ENCODE results near the gene HOXD8. TPM values are rescaled to one million over a fixed set of nuclear protein-coding genes. Genes with fewer than 3 reads are reported as not detected.

The HOXD8 gene
- total RNA-seq, 1 experiment from 2014 or later = not detected

GRCh38 chr2:176128172-176128981, 1.1 kb upstream of the HOXD8 start:
- POLR2A ChIA-PET = interaction anchor here (1.7 to 2.7 kb wide), 2 partner anchors 523 to 525 kb away, joined by 4 to 13 read pairs; no protein-coding TSS in a partner anchor
- no peak overlapping the region for H3K4me3 Mint-ChIP-seq (ENCODE audit: unreplicated experiment)
- no peak for TF ChIP-seq CTCF (IDR thresholded peaks at IDR 0.05; ENCODE audit: unreplicated experiment)
- BruUV-seq (replicated peaks) = no TSS peak
- H3K27me3 Mint-ChIP-seq (ENCODE audit: insufficient read depth, unreplicated experiment) = peaks cover 11% of the 10 kb centered on the region
- no peak for DNase-seq (ENCODE audit: unreplicated experiment)
- CTCF ChIA-PET = interaction anchor here (0.5 to 4.4 kb wide), 27 partner anchors 9 to 1630 kb away, joined by 3 to 100 read pairs (median 5); no protein-coding TSS in a partner anchor
- intact Hi-C loops (cut with micrococcal nuclease) = loop anchor here (5.0 kb wide), 1 partner anchor 1034 kb away; no protein-coding TSS in a partner anchor
- H3K4me1 Mint-ChIP-seq (ENCODE audit: insufficient read depth, unreplicated experiment) = no peaks in the 10 kb centered on the region
- no peaks in the 10 kb centered on the region for H3K9me3 Mint-ChIP-seq (ENCODE audit: unreplicated experiment)
- no peaks in the 10 kb centered on the region for H3K36me3 Mint-ChIP-seq (ENCODE audit: insufficient read depth, unreplicated experiment)
- no peak overlapping the region for H3K27ac Mint-ChIP-seq (ENCODE audit: low read depth, unreplicated experiment)

- CTCF ChIA-PET = interaction anchor here (4.3 kb wide), 1 partner anchor 1019 kb away, joined by 27 read pairs; no protein-coding TSS in a partner anchor
- no peaks in the 10 kb centered on the region for H3K9me3 Mint-ChIP-seq (ENCODE audit: unreplicated experiment)
These were observed 275 bp downstream of the HOXD8 start for GRCh38 chr2:176129813-176130146.

GRCh38 chr2:176130147-176130956, 847 bp downstream of the HOXD8 start:
- DNase-seq (ENCODE audit: unreplicated experiment) = no peak
- Mint-ChIP-seq H3K27me3 (ENCODE audit: insufficient read depth, unreplicated experiment) (no peaks in the 10 kb centered on the region), H3K4me3 (ENCODE audit: unreplicated experiment) (no peak overlapping the region), H3K9me3 (ENCODE audit: unreplicated experiment) (no peaks in the 10 kb centered on the region), H3K4me1 (ENCODE audit: insufficient read depth, unreplicated experiment) (no peaks in the 10 kb centered on the region), H3K36me3 (ENCODE audit: insufficient read depth, unreplicated experiment) (no peaks in the 10 kb centered on the region), H3K27ac (ENCODE audit: low read depth, unreplicated experiment) (no peak overlapping the region)
- no peak for TF ChIP-seq CTCF (IDR thresholded peaks at IDR 0.05; ENCODE audit: unreplicated experiment)
- no TSS peak for BruUV-seq (replicated peaks)
- intact Hi-C loops (cut with micrococcal nuclease) = no loop called here
- ChIA-PET CTCF (interaction anchor here (0.6 to 4.7 kb wide), 8 partner anchors 10 to 1018 kb away, joined by 3 to 50 read pairs (median 6); no protein-coding TSS in a partner anchor), POLR2A (interaction anchor here (0.5 kb wide), 1 partner anchor 16 kb away, joined by 3 read pairs; no protein-coding TSS in a partner anchor)

More at GRCh38 chr2:176129813-176130146, 275 bp downstream of the HOXD8 start:
- no peak for TF ChIP-seq CTCF (IDR thresholded peaks at IDR 0.05; ENCODE audit: unreplicated experiment)
- Mint-ChIP-seq H3K27me3 (ENCODE audit: insufficient read depth, unreplicated experiment) (no peaks in the 10 kb centered on the region), H3K36me3 (ENCODE audit: insufficient read depth, unreplicated experiment) (no peaks in the 10 kb centered on the region), H3K4me1 (ENCODE audit: insufficient read depth, unreplicated experiment) (no peaks in the 10 kb centered on the region), H3K27ac (ENCODE audit: low read depth, unreplicated experiment) (no peak overlapping the region), H3K4me3 (ENCODE audit: unreplicated experiment) (no peak overlapping the region)
- intact Hi-C loops (cut with micrococcal nuclease) = loop anchor here (5.0 kb wide), 1 partner anchor 1033 kb away; no protein-coding TSS in a partner anchor
- no TSS peak for BruUV-seq (replicated peaks)
- POLR2A ChIA-PET = no interaction called here
- DNase-seq (ENCODE audit: unreplicated experiment) = no peak

All from MCF 10A (cell line).